NCI-H1105 treated with DMSO at 0.1 percent for 48 hours (cell line): ENCODE measurements around the gene DDX20.
A peak's percentile ranks its signal among the peaks of the same experiment; 100 is the strongest.

Source experiments
- DNase-seq: peaks from one replicate; lab custom pipeline; 2025; lab: John Stamatoyannopoulos, UW

The DDX20 gene

GRCh38 chr1:111750856-111751255 is 4.8 kb upstream of the DDX20 start:
- DNase-seq = no peak

GRCh38 chr1:111751906-111752575 is 3.7 kb upstream of the DDX20 start:
- DNase-seq = no peak

- DNase-seq = peak; percentile 68
These were observed 744 bp upstream of the DDX20 start for GRCh38 chr1:111754984-111755330.

GRCh38 chr1:111756124-111756513 is 418 bp downstream of the DDX20 start:
- no peak for DNase-seq

GRCh38 chr1:111758373-111758772 is 2.7 kb downstream of the DDX20 start:
- DNase-seq = no peak

- no peak for DNase-seq
These were observed 6.0 kb downstream of the DDX20 start for GRCh38 chr1:111761717-111762116.

GRCh38 chr1:111762332-111762731 is 6.6 kb downstream of the DDX20 start:
- no peak for DNase-seq

- DNase-seq = no peak
These were observed 12.3 kb downstream of the DDX20 start for GRCh38 chr1:111768023-111768422.

- no peak for DNase-seq
These were observed 12.9 kb downstream of the DDX20 start for GRCh38 chr1:111768625-111769024.

- peak; percentile 65 for DNase-seq
These were observed 13.9 kb downstream of the DDX20 start for GRCh38 chr1:111769517-111770146.

GRCh38 chr1:111770916-111771315 is 15.2 kb downstream of the DDX20 start:
- DNase-seq = no peak

GRCh38 chr1:111775966-111776365 is 20.3 kb downstream of the DDX20 start:
- no peak for DNase-seq

GRCh38 chr1:111776391-111776790 is 20.7 kb downstream of the DDX20 start:
- no peak for DNase-seq

- DNase-seq = no peak
These were observed 21.2 kb downstream of the DDX20 start for GRCh38 chr1:111776861-111777260.

- DNase-seq = no peak
These were observed 21.6 kb downstream of the DDX20 start for GRCh38 chr1:111777301-111777700.

- no peak for DNase-seq
These were observed 22.4 kb downstream of the DDX20 start for GRCh38 chr1:111778066-111778465.

GRCh38 chr1:111778541-111779051 is 22.9 kb downstream of the DDX20 start:
- DNase-seq = no peak

- DNase-seq = no peak
These were observed 23.8 kb downstream of the DDX20 start for GRCh38 chr1:111779546-111779945.

GRCh38 chr1:111784273-111784901 is 28.7 kb downstream of the DDX20 start:
- no peak for DNase-seq

- DNase-seq = no peak
These were observed 31.0 kb downstream of the DDX20 start for GRCh38 chr1:111786669-111787207.

- no peak for DNase-seq
These were observed 33.4 kb downstream of the DDX20 start for GRCh38 chr1:111789142-111789541.

- peak; percentile 10 for DNase-seq
These were observed 34.1 kb downstream of the DDX20 start for GRCh38 chr1:111789666-111790316.

GRCh38 chr1:111791776-111792175 is 36.1 kb downstream of the DDX20 start:
- DNase-seq = no peak
